ENCODE data around the gene CFAP299.

CFAP299 gene

DNA sequence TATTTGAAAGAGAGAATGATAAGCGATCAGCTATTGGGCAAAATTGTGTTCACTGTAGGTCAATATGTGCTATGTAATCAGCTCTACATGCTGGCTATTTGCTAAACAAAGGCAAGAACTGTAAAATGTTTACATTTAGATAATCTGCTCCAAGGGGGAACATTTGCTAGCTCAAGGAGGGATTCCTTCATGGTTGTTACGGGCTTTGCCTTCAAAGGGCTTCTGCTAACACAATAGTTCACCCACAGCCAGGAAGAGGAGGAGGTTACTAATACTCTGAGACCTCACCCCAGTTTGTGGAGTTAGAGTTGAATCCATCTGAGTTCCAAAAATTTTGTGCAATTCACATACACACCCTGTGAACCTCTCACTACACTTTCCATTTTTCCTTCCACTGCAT, 587.4 kb downstream of the CFAP299 start:
- TF ChIP-seq, protein P1, sequence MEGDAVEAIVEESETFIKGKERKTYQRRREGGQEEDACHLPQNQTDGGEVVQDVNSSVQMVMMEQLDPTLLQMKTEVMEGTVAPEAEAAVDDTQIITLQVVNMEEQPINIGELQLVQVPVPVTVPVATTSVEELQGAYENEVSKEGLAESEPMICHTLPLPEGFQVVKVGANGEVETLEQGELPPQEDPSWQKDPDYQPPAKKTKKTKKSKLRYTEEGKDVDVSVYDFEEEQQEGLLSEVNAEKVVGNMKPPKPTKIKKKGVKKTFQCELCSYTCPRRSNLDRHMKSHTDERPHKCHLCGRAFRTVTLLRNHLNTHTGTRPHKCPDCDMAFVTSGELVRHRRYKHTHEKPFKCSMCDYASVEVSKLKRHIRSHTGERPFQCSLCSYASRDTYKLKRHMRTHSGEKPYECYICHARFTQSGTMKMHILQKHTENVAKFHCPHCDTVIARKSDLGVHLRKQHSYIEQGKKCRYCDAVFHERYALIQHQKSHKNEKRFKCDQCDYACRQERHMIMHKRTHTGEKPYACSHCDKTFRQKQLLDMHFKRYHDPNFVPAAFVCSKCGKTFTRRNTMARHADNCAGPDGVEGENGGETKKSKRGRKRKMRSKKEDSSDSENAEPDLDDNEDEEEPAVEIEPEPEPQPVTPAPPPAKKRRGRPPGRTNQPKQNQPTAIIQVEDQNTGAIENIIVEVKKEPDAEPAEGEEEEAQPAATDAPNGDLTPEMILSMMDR (IDR thresholded peaks at IDR 0.05; ENCODE audit: low read depth, low read length, poor library complexity, severe bottlenecking) = no peak
- no peak for TF ChIP-seq EZH2phosphoT487 (IDR thresholded peaks at IDR 0.05; ENCODE audit: borderline replicate concordance, low read length)
- Histone ChIP-seq H3K27ac (ENCODE audit: low read depth, low read length) (no peak overlapping the region), H3K36me3 (ENCODE audit: control insufficient read depth, low read length) (no peaks in the 10 kb centered on the region), H3K79me2 (ENCODE audit: control insufficient read depth, low read length) (no peaks in the 10 kb centered on the region), H3K4me2 (ENCODE audit: low read length) (no peak overlapping the region), H3K9me2 (replicated peaks; ENCODE audit: control insufficient read depth, low read length) (no peaks in the 10 kb centered on the region), H3F3A (ENCODE audit: control insufficient read depth, insufficient read depth) (peaks cover 7% of the 10 kb centered on the region), H3K4me3 (ENCODE audit: low read length) (no peak overlapping the region), H3K27me3 (ENCODE audit: control insufficient read depth, low read length) (no peaks in the 10 kb centered on the region), H3K9me3 (ENCODE audit: control insufficient read depth, insufficient read depth, low read length) (no peaks in the 10 kb centered on the region), H4K20me1 (ENCODE audit: control insufficient read depth, insufficient read depth, low read depth, low read length) (no peaks in the 10 kb centered on the region), H3K4me1 (ENCODE audit: control insufficient read depth, low read length) (peaks cover 23% of the 10 kb centered on the region)

DNA sequence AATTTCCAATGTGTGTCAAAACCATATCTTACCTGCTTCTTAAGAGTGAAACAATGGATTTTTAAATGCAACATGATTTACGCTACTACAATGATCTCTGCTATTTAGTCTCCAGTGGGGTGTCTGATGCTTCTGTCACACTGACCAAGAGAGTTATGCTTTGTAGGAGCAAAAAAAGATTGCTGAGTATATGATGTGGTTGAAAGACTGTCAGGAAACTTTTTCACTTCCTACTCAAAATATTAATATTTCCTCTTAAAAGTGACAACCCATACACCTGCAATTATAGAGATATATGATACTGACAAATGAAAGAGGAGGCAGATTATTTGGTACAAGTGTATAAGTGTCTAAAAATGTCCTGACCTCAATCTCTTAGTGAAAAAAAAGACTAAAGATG, 589.8 kb downstream of the CFAP299 start:
- peak overlapping the region; percentile 55 for H3K4me2 ChIP-seq (ENCODE audit: low read length)
- H3K4me3 ChIP-seq (ENCODE audit: low read length) = peak overlapping the region; percentile 44
- TF ChIP-seq EZH2phosphoT487 (IDR thresholded peaks at IDR 0.05; ENCODE audit: borderline replicate concordance, low read length) = no peak
- TF ChIP-seq, protein P1 (IDR thresholded peaks at IDR 0.05; ENCODE audit: low read depth, low read length, poor library complexity, severe bottlenecking) = no peak
- H4K20me1 ChIP-seq (ENCODE audit: control insufficient read depth, insufficient read depth, low read depth, low read length) = no peaks in the 10 kb centered on the region
- no peaks in the 10 kb centered on the region for H3K9me2 ChIP-seq (replicated peaks; ENCODE audit: control insufficient read depth, low read length)
- H3K27me3 ChIP-seq (ENCODE audit: control insufficient read depth, low read length) = no peaks in the 10 kb centered on the region
- peaks cover 7% of the 10 kb centered on the region for H3F3A ChIP-seq (ENCODE audit: control insufficient read depth, insufficient read depth)
- H3K79me2 ChIP-seq (ENCODE audit: control insufficient read depth, low read length) = no peaks in the 10 kb centered on the region
- H3K4me1 ChIP-seq (ENCODE audit: control insufficient read depth, low read length) = peaks cover 23% of the 10 kb centered on the region
- no peaks in the 10 kb centered on the region for H3K36me3 ChIP-seq (ENCODE audit: control insufficient read depth, low read length)
- no peaks in the 10 kb centered on the region for H3K9me3 ChIP-seq (ENCODE audit: control insufficient read depth, insufficient read depth, low read length)
- peak overlapping the region; percentile 69 for H3K27ac ChIP-seq (ENCODE audit: low read depth, low read length)

DNA sequence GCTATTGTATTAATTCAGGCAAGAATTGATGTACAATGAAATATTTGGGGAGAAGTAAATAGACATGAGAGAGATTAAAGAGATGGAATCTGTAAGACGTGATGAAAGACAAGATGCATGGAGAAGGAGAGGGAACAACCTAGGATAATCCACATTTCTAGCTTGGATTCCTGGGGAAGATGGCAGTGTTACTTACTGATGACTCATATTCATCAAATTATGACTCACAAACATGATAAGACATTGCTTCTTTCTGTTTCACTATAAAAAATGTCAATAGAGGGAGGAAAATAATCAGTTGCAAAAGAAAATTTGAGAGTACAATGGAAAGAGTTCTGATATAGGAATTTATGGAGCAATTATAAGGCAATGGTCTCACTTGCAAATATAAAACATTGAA, 590.9 kb downstream of the CFAP299 start:
- Histone ChIP-seq H3K27ac (ENCODE audit: low read depth, low read length) (no peak overlapping the region), H3K4me2 (ENCODE audit: low read length) (peak overlapping the region; percentile 55; the same call in 1 of the 2 replicates), H3K9me2 (replicated peaks; ENCODE audit: control insufficient read depth, low read length) (no peaks in the 10 kb centered on the region), H3F3A (ENCODE audit: control insufficient read depth, insufficient read depth) (peaks cover 7% of the 10 kb centered on the region), H4K20me1 (ENCODE audit: control insufficient read depth, insufficient read depth, low read depth, low read length) (no peaks in the 10 kb centered on the region), H3K36me3 (ENCODE audit: control insufficient read depth, low read length) (no peaks in the 10 kb centered on the region), H3K79me2 (ENCODE audit: control insufficient read depth, low read length) (no peaks in the 10 kb centered on the region), H3K4me1 (ENCODE audit: control insufficient read depth, low read length) (peaks cover 23% of the 10 kb centered on the region), H3K27me3 (ENCODE audit: control insufficient read depth, low read length) (no peaks in the 10 kb centered on the region), H3K4me3 (ENCODE audit: low read length) (no peak overlapping the region), H3K9me3 (ENCODE audit: control insufficient read depth, insufficient read depth, low read length) (no peaks in the 10 kb centered on the region)
- TF ChIP-seq EZH2phosphoT487 (IDR thresholded peaks at IDR 0.05; ENCODE audit: borderline replicate concordance, low read length) = no peak
- TF ChIP-seq, protein P1 (IDR thresholded peaks at IDR 0.05; ENCODE audit: low read depth, low read length, poor library complexity, severe bottlenecking) = no peak

Data from DOHH2 (cell line).